HG03575 (cell line): ENCODE measurements around the gene MCC.

Experiments used
- ATAC-seq: cut with Tn5 transposase; IDR thresholded peaks from one replicate; pipeline ENCODE4 v1.9.1; 2021; ENCODE audit not compliant: unreplicated experiment, insufficient number of reproducible peaks, low FRiP score; ENCODE audit errors: extremely low read depth

Gene MCC

DNA sequence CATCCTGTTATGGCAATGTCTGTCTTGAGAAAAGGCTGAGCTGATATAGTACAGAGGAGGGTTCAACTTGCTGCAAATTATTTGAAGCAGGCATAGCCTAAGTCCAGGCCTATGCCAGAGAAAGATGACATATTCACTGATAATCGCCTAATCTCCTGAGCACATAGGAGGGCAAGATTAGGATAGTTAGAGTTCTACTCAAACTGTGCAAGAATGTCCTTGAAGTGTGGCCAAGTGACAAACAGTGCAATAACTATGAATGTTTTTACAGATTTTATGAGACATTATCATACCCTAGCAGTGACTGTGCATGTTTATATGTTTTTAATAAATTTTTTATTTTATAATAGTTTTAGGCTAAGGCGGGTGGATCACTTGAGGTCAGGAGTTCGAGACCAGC is 149.6 kb downstream of the MCC start:
- no peak for ATAC-seq

DNA sequence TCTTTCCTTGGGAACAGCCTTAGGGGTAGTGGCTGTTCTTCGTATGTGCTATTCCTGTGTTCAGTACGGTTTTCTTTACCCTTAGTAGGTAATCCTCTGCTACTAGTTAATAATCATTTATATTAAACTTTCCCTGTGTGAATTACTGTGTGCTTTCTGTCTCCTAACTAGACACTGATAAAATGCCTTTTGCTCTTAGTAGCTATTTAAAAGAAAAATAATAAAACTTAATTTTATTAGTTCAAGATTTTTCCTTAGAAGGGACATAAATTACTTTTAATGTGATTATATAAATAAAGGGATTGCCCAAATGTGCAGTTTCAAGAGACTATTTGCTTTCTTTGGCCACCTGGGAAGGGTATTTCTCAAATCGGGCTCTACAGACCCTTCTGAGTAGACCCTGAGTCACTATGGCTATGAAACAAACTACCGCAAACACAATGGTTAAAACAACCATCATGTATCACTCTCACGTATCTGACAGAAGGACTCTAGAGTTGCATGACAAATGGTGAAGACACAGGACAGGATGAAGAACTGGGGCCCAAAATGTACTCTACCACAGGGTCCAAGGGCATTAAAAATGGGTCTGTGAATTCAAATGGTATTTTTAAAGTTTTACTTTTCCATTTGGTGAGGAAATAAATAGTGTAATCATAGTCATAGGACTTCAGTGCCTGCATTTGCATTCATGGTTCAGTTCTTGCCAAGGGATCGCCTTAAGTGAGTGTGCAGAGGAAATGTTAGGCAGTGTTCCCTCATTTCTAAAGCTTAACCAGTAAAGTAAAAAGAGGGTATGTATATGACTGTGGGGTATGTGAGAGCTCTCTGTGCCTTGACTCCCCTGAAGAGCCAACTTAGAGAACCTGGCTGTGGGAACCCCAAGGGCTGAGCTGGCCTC is 150.5 kb downstream of the MCC start:
- ATAC-seq, result no peak

DNA sequence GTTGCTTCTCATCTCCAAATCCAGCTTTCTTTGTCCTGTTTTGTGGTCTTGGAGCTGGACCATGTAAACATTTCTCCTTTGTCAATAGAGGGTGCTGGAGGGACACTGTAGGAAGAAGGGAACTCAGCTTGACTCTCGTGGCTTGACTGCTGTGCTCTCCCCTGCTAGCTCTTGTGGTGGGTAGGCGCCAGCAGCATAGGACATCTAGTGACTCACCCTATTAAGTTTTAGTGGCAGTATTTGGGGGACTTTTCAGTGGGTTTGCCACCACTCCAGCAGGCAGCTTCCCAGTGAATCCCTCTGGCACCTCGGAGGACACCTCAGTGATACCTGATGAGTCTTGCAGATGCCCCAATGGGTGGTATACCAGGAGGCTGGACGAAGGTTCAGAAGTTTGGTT is 151.3 kb downstream of the MCC start:
- ATAC-seq, result no peak

DNA sequence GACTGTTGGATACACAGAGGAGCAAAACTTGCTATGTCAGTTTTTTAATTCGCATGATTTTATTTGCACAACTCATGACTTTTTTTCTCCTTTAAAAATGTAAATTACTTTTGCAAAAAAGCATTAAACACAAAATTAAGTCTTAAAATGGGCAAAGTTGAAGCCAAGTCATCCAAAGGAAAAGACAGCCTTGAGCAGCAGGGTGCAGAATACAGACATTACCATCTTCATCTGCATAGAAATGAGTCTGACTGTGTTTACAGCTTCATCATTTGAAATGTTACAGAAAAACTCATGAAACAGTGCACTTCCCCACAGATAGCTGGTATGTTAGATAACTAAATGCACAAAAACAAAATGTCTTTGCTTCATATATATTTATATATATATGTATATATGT is 154.8 kb downstream of the MCC start:
- no peak for ATAC-seq

DNA sequence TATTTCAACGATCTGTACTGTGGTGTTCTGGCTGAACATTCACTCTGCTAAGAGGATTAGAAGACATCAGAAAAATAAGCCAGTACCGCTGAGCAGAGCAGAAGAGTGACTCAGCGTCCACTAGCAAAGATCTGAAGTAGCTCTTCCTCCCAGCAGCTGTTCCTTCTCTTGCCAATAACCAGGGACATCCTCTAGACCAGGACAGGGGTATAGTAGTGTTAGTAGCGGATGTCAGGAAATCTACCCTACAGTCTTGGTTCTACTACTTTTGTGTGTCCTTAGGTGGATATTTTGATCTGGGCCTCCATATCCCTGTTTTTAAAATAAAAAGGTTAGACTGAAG is 157.1 kb downstream of the MCC start:
- no peak for ATAC-seq

DNA sequence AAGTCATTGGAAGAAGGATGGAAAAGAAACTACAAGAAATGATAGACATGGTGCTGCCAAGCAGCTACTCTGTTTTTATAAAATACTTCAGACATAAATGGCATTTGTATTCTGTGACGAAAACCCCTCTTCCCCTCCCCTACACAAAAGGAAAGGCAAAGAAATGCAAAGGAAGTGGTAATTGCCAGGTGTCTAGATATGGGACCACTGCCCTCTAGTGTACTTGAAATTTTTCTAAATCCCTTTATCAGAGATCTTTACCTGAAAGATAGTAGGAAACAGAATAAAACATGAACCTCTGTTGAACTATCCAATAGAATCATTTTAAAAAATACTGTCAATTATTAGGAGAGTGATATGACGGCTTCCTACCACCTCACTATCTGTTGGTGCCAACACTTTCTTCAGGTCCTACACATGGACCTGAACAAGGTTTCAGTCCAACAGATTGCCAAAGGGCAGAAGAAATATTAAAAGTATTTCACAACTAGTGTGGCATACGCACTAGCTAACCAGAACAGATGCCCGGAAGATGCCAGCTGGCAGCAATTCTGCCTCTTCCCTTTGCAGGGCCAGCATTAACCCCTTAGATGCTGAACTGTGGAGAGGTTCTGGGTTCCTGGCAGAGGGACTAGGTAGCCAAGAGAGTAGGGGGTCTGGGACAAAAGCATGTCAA is 157.6 kb downstream of the MCC start:
- ATAC-seq, result no peak

DNA sequence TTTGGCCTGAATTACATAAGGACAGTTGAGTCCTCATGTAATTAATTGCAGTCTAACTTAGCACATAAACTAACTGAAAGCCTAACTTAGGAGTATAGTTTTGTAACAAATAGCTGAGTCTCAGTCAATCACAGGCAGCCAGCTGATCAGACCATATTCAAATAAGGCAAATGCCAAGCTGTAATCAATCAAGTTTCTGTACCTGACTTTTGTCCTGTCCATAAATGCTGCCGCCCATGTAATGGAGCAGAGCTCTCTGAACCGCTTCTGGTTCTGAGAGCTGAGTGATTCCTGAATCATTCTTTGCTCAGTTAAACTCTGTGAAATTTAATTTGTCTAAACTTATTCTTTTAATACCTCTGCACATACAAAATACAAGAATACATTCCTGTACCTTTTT is 158.3 kb downstream of the MCC start:
- no peak for ATAC-seq

DNA sequence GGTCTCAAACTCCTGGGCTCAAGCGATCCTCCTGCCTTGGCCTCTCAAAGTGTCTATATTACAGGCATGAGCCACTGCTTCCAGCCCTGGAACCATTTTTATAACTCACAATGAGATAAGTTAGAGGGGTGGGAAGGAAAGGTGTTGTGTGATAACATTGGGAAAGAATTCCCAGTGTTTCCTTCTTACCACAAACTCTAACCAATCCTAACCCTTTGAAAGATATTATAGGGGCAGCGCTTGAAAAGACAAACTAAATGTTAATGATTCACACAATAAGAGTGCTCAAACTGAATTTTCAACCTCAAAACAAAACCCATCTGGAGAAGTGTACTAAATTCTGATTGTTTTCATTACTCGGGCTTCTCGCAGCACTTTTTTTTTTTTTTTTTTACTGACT is 163.2 kb downstream of the MCC start:
- ATAC-seq, result no peak

DNA sequence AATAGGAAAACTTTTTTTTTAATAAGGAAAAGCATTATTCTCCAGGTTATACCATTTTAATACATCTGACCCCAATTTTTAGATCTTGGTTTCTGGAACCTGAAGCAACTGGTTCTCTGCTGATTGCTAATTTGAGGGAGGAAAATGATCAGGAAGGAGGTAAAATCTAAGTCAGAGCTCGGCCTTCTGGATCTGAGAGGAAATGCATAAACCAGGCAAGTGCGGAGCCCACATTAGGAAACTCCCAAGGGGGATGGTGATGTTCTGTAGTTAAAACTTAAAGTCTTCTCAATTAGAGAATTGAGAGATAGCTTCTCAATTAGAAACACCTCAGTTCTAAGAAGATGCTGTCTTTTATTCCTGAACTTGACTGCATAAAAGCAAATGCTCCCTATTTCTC is 167.0 kb downstream of the MCC start:
- no peak for ATAC-seq

DNA sequence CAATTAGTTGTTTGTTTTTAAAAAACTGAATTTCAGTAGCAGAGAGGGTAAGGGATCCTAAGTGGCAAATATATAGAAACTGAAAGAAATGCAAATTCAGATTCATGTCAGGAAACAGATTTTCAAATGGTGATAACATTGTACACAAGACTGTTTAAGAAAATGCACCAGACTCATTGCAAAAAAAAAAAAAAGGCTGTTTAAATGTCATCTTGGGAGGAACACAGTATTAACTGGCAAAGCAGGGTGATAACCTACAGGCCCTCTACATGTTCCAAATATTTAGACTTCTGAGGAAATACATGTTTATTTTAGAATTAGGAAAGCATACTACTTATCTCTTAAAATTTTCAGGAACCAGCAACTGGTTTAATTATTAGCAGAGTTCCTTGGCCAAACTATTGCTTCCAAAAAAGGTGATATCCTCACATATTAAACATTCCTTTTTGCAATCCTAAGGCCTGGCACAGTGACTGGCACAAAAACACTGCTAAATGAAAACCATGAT is 167.9 kb downstream of the MCC start:
- ATAC-seq, result peak; percentile 53

DNA sequence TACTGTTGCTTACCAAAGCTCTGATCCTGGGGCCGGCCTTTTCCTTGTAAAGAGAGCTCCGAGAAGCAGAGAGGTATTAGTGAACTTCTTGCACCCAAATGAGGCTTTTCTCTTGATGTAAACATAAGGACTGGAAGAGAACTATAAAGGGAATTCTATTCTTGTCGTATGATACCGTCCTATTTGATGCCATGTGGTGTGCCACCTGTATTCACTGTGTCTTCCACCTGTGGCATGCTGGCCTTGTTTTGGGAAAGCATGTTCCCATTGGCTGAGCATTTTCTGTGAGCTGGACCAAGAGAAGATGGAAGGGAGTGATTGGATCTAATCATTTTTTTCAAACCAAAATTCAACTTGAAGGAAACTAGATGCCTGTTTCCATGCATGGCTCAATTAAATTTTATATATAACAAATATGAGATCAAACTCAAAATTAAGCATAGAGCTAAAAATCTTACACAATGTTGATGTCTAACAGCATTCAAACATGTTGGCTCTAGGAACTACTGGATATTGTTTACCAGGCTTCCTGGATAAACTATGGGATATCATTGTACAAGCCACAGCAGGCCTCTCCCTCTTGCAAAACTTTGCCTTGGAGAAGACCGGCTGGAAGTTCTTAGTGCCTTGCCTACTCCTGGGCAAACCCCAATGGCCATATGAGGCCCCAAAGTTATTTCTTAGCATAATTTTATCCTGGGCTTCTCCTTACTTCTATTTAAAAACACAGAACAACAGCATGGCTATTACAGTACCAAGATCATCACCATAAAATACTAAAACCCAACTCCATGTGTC is 168.8 kb downstream of the MCC start:
- no peak for ATAC-seq

DNA sequence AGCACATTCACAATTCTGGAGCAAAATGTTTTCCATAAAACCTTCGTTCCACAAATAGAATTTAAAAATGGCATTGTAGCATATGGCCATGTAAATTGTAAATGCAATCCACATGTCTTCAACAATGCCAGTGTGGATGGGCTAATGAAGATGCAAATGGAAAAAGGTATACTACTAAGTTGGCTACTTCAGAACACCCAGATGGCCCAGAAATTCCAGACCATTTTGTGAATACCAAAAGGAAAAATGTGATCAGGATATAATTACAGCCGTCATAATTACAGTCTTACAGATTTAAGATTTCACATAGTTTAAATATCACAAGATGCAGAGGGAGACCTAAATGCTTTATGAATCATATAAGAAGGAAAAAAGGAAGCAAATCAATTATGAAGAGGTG is 170.6 kb downstream of the MCC start:
- ATAC-seq, result no peak

DNA sequence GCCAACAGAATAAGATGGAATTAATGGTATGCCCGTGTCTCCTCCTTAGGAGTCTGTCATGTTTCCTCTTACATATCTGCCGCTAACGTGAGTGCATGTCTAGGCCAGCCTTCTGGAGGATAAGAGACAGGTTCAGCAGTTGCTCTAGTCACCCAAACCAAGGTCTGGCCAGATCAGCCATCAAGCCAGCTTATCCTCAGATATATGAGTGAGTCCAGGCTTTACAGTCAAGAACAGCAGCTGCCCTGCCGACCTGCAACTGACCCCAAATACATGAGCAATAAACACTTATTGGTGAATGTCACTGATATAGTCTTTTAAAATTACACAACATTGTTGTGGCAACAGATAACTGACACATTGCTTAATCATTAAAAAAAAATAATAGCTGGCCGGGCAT is 177.0 kb downstream of the MCC start:
- no peak for ATAC-seq

DNA sequence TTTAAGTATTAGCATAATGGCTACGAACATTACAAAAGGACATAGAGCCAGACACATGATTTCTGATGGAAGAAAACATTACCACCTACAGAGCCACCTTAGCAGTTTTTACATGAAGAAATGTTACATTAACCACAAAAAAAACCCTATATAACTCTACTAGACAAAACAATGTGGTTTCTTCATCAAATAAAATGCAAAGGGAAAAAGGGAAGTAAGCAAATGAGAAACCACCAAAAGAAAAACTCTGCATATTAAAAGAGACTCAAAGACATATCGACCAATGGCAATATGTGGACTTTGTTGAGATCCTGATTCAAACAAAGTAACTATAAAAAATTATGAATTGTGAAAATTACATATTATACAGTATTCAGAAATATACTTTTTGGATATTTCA is 186.1 kb downstream of the MCC start:
- no peak for ATAC-seq

DNA sequence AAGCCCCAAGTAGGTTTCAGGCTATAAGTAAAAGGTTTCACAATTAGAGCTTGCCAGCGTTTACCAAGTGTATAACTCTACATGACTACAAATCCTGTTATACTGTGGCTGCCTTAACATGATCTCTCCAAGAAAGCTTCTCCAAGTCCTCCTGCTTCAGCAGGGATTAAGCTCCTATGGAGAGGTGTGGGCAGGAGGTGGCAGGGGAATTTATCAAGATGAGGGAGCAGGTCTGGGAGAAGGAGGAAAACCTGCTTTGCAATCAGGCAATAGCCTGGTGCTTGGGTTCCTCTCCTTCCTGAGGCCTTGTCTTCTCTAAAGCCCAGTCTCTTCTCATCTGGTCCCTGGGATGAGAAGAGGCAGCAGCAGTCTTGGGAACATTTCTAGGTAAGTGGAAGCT is 188.7 kb downstream of the MCC start:
- ATAC-seq, result no peak

DNA sequence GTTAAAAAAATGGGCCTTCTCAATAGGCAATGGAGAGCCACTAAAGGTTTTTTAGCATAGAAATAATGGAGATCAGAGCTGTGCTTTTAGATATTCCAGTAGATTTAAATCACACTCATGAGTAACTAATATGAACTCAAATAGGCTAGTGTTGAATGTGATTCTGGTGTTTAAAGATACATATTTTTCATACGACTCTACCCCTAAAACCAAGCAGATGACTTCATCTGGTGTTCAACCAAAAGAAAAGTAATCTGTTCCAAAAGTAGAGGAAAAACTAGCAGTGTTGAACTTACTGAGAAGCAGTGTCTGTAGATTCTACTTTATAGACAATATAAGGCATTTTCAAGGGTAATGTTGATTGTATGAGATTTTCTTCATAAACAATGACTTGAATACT is 191.6 kb downstream of the MCC start:
- ATAC-seq, result no peak

DNA sequence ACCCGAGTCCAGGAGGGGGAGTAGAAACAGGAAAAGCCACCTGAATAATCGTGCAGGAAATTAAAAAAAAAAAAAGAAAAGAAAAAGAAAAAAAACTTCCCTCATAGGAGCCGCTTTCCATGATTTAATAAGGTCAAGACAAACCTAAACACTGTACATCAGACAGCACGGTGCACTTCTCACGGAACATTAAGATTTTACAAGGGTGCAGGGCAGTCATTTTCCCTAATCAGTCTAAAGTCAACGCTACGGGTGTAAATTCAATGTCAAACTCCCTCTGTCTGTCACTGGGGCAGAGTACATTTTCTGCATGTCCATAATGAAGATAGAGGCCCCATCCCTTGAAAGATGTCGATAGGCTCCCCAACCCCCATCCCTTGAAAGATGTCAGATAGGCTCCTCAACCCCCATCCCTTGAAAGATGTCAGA is 193.1 kb downstream of the MCC start:
- ATAC-seq, result no peak

DNA sequence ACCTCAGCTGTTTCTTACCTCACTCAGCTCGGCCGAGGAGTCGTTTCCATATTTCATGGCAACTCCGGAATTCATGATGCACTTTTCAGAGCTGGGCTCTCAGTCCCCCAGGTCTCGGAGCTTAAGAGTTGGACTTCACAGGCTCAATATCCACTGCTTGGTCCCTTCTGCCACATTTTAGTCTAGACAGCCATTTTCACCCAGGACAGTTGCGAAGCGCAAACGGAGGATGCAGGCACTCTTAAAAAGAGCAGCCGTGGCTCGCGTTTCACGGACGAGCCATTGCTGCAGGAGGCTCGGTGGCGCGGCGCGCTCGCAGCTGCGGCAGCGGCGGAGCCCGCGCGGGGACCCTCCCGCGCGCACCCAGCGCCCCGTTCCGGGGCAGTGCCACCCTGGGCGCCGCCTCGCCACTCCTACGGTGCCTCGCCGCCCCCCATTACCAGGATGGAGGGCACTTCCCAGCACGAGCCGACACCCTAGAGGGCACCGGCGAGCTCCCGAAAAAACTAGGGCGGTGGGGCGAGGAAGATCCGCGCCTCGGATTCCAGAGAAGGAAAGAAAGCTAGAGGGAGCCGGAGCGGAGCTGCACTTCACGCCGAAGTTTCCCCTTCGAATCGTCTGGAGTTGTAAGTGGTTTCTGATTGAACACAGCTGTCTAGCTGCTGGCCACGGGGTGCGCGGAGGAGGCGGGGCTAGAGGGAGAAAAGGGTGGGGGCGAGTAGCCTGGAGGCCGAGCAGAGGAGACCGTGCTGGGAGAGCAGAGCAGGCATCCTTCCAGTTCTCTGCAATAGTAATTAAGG is 193.7 kb downstream of the MCC start:
- peak; percentile 84 for ATAC-seq

DNA sequence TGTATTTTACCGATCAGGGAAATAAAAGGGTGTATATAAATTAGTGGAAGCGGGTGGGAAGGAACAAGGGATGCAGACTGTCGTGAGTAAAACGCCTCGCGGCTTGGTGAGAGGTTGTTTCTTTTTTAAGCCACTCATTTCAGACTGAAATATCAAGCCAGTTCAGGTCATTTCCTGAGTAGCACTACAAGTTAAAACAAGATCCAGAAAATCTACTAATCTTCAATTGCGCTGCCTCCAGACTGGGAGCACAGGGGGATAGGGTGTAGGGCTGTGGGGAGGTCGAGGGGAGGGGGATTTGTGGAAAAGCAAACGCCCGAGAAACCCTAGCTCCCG is 194.3 kb downstream of the MCC start:
- no peak for ATAC-seq
